Measurements from ENCODE around the gene GTF2A1L.

DNA sequence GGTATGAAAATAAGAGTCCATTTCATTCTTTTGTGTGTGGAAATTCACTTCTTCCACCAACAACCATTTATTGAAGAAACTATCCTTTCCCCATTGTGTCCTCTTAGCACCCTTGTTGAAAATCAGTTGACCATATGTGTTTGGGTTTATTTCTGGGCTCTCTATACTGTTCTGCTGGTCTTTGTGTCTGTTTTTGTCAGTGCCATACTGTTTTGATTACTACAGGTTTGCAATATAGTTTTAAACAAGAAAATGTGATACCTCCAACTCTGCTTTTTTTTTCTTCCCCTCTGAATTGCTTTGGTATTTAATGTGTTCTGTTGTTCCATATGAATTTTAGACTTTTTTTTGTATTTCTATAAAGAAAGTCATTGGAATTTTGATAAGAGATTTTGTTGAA lies 8.4 kb downstream of the GTF2A1L start:
- TF ChIP-seq, protein P1, sequence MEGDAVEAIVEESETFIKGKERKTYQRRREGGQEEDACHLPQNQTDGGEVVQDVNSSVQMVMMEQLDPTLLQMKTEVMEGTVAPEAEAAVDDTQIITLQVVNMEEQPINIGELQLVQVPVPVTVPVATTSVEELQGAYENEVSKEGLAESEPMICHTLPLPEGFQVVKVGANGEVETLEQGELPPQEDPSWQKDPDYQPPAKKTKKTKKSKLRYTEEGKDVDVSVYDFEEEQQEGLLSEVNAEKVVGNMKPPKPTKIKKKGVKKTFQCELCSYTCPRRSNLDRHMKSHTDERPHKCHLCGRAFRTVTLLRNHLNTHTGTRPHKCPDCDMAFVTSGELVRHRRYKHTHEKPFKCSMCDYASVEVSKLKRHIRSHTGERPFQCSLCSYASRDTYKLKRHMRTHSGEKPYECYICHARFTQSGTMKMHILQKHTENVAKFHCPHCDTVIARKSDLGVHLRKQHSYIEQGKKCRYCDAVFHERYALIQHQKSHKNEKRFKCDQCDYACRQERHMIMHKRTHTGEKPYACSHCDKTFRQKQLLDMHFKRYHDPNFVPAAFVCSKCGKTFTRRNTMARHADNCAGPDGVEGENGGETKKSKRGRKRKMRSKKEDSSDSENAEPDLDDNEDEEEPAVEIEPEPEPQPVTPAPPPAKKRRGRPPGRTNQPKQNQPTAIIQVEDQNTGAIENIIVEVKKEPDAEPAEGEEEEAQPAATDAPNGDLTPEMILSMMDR (IDR thresholded peaks at IDR 0.05), result no peak
- no peak for TF ChIP-seq POLR2A (IDR thresholded peaks at IDR 0.05)
- TF ChIP-seq POLR2AphosphoS5 (IDR thresholded peaks at IDR 0.05), result no peak

Data from breast epithelium (tissue), 3 donors.